ENCODE measurements around the gene TACR1. TPM values are rescaled to one million over a fixed set of nuclear protein-coding genes. Genes with fewer than 3 reads are reported as not detected.

The TACR1 gene
- polyA plus RNA-seq, 1 donor from 2014 or later, result 0.78 TPM

DNA sequence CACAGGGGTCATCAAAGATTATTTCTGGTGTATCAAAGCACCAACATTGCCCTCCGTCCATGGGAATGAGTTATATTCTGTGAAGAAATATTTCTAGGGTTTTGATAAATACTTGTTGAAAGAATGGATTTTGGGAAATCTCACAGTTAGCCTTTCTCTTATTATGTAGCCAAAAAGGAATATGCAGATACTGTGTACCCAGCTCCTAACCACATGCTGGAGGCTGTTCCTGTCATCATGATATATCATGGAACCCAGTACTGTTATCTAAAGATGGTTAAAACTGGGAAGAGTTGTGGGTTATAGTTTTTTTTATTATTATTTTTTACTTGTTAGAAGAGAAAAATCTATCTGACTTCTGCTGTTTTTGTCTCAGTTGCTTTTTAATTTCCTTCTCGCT, 158.1 kb downstream of the TACR1 start:
- H3K4me3 ChIP-seq (ENCODE audit: low read length), result no peak overlapping the region
- no peak overlapping the region for H2AFZ ChIP-seq (ENCODE audit: low read depth, low read length)
- H3K4me2 ChIP-seq (ENCODE audit: low read length), result no peak overlapping the region
- H3K9ac ChIP-seq (ENCODE audit: low read length), result no peak overlapping the region
- H3F3A ChIP-seq (ENCODE audit: insufficient read depth, low read length, poor library complexity, severe bottlenecking), result no peaks in the 10 kb centered on the region
- no peaks in the 10 kb centered on the region for H3K36me3 ChIP-seq (ENCODE audit: insufficient read depth, low read length)
- H3K27ac ChIP-seq (ENCODE audit: low read length), result no peak overlapping the region
- H3K79me2 ChIP-seq (replicated peaks; ENCODE audit: insufficient read depth, low read length), result no peaks in the 10 kb centered on the region
- H4K20me1 ChIP-seq (ENCODE audit: insufficient read depth), result no peaks in the 10 kb centered on the region
- no peaks in the 10 kb centered on the region for H3K9me2 ChIP-seq (ENCODE audit: insufficient read depth, low read length)
- H3K9me3 ChIP-seq (ENCODE audit: low read length), result no peaks in the 10 kb centered on the region
- H3K27me3 ChIP-seq (ENCODE audit: insufficient read depth, low read depth, low read length), result no peaks in the 10 kb centered on the region
- TF ChIP-seq, protein P1, sequence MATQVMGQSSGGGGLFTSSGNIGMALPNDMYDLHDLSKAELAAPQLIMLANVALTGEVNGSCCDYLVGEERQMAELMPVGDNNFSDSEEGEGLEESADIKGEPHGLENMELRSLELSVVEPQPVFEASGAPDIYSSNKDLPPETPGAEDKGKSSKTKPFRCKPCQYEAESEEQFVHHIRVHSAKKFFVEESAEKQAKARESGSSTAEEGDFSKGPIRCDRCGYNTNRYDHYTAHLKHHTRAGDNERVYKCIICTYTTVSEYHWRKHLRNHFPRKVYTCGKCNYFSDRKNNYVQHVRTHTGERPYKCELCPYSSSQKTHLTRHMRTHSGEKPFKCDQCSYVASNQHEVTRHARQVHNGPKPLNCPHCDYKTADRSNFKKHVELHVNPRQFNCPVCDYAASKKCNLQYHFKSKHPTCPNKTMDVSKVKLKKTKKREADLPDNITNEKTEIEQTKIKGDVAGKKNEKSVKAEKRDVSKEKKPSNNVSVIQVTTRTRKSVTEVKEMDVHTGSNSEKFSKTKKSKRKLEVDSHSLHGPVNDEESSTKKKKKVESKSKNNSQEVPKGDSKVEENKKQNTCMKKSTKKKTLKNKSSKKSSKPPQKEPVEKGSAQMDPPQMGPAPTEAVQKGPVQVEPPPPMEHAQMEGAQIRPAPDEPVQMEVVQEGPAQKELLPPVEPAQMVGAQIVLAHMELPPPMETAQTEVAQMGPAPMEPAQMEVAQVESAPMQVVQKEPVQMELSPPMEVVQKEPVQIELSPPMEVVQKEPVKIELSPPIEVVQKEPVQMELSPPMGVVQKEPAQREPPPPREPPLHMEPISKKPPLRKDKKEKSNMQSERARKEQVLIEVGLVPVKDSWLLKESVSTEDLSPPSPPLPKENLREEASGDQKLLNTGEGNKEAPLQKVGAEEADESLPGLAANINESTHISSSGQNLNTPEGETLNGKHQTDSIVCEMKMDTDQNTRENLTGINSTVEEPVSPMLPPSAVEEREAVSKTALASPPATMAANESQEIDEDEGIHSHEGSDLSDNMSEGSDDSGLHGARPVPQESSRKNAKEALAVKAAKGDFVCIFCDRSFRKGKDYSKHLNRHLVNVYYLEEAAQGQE (IDR thresholded peaks at IDR 0.05; ENCODE audit: borderline replicate concordance), result no peak
- TF ChIP-seq RAD21 (conservative IDR thresholded peaks at IDR 0.05) (no peak), POLR2AphosphoS5 (IDR thresholded peaks at IDR 0.05) (no peak), CTCF (IDR thresholded peaks at IDR 0.05; ENCODE audit: poor library complexity, severe bottlenecking) (no peak)

GRCh38 chr2:75035444-75036353, 163.6 kb downstream of the TACR1 start:
- no peaks in the 10 kb centered on the region for H3K9me3 ChIP-seq (ENCODE audit: low read length)
- no peaks in the 10 kb centered on the region for H3K9me2 ChIP-seq (ENCODE audit: insufficient read depth, low read length)
- no peaks in the 10 kb centered on the region for H3K79me2 ChIP-seq (replicated peaks; ENCODE audit: insufficient read depth, low read length)
- H3K27ac ChIP-seq (ENCODE audit: low read length), result no peak overlapping the region
- TF ChIP-seq MXI1 (conservative IDR thresholded peaks at IDR 0.05; ENCODE audit: poor library complexity, severe bottlenecking) (no peak), EP300 (conservative IDR thresholded peaks at IDR 0.05; ENCODE audit: poor library complexity, severe bottlenecking) (no peak), POLR2AphosphoS5 (IDR thresholded peaks at IDR 0.05) (no peak), CTCF (IDR thresholded peaks at IDR 0.05; ENCODE audit: poor library complexity, severe bottlenecking) (no peak), EZH2 (IDR thresholded peaks at IDR 0.05; ENCODE audit: borderline replicate concordance, insufficient read depth, low read length, poor library complexity, severe bottlenecking) (no peak), TAF1 (IDR thresholded peaks at IDR 0.05; ENCODE audit: low read depth) (no peak), RAD21 (conservative IDR thresholded peaks at IDR 0.05) (no peak), SMC3 (conservative IDR thresholded peaks at IDR 0.05; ENCODE audit: poor library complexity) (no peak)
- TF ChIP-seq, protein P1 (IDR thresholded peaks at IDR 0.05; ENCODE audit: borderline replicate concordance), result no peak
- no peaks in the 10 kb centered on the region for H3K27me3 ChIP-seq (ENCODE audit: insufficient read depth, low read depth, low read length)
- no peaks in the 10 kb centered on the region for H4K20me1 ChIP-seq (ENCODE audit: insufficient read depth)
- no peaks in the 10 kb centered on the region for H3K36me3 ChIP-seq (ENCODE audit: insufficient read depth, low read length)
- H3F3A ChIP-seq (ENCODE audit: insufficient read depth, low read length, poor library complexity, severe bottlenecking), result no peaks in the 10 kb centered on the region
- H3K4me3 ChIP-seq (ENCODE audit: low read length), result no peak overlapping the region
- H2AFZ ChIP-seq (ENCODE audit: low read depth, low read length), result no peak overlapping the region
- no peak overlapping the region for H3K9ac ChIP-seq (ENCODE audit: low read length)
- no peak overlapping the region for H3K4me2 ChIP-seq (ENCODE audit: low read length)
